Activated CD4-positive, alpha-beta memory T cell treated with anti-CD3 and anti-CD28 coated beads for 36 hours (primary cell): ENCODE measurements around the gene CCR4. TPM values are rescaled to one million over a fixed set of nuclear protein-coding genes. Genes with fewer than 3 reads are reported as not detected.
"Not testable (repeated sequence)": the region's sequence is repeated elsewhere in the genome, so short reads cannot be mapped to it uniquely, and the experiment has no call there.

Source experiments
- CTCF ChIA-PET: fragments of 350-600 bp; sonication (Branson Sonifier 250); formaldehyde crosslinking; loops from one replicate; lab custom pipeline; 2021; ENCODE audit warnings: antibody characterized with exemption, inconsistent platforms; lab: Charles Lee
- POLR2A ChIA-PET: fragments of 350-600 bp; sonication (Branson Sonifier 250); formaldehyde crosslinking; loops from one replicate; lab custom pipeline; 2021; ENCODE audit warnings: antibody characterized with exemption; lab: Charles Lee
- DNase-seq: peaks from one replicate; pipeline ENCODE4 v3.0.0-alpha.2; 2020
- H3K27ac Mint-ChIP-seq: one replicate; pipeline ENCODE4 v1.8.0; 2021; ENCODE audit warnings: mixed read lengths
- H3K27me3 Mint-ChIP-seq: one replicate; pipeline ENCODE4 v1.8.0; 2021; ENCODE audit warnings: mixed read lengths
- H3K36me3 Mint-ChIP-seq: one replicate; pipeline ENCODE4 v1.8.0; 2021; ENCODE audit warnings: mixed read lengths
- H3K4me1 Mint-ChIP-seq: one replicate; pipeline ENCODE4 v1.8.0; 2021; ENCODE audit warnings: low read depth, mixed read lengths
- H3K4me3 Mint-ChIP-seq: one replicate; pipeline ENCODE4 v1.8.0; 2021; ENCODE audit warnings: mild to moderate bottlenecking, mixed read lengths
- H3K9me3 Mint-ChIP-seq: one replicate; pipeline ENCODE4 v1.8.0; 2021; ENCODE audit warnings: mixed read lengths
- intact Hi-C: fragments of 100-400 bp; cut with micrococcal nuclease; formaldehyde crosslinking; loops from one replicate; pipeline ENCODE4 v1.15.1; 2023
- total RNA-seq, 2 experiments: library from RNA; stranded (reverse); gene quantifications; one replicate each; pipeline ENCODE4 v1.2.3, GENCODE V29; 2021

CCR4 gene
- 100 to 1,000 TPM; 137 TPM for total RNA-seq

DNA sequence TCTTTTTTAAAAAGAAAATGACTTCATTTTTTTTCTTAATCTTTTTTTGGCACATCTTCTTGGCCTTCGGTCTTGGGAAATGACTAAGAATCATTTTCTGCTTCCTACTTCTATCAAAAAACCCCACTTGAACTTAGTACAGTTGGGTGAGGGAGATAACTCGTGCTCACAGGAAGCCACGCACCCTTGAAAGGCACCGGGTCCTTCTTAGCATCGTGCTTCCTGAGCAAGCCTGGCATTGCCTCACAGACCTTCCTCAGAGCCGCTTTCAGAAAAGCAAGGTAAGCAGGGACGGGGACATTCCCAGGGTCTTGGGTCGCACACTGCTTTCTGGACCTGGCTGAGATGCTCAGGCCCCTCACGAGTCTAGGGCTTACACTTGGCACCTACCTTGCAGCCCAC, at the start of gene CCR4:
Gene CCR4 (plus strand): TSS at position 235 of the 402 bp plus-strand sequence. CDS start 1,779 bp downstream, outside the sequence.
- H3K36me3 Mint-ChIP-seq = peaks cover 44% of the 10 kb centered on the region
- H3K9me3 Mint-ChIP-seq = no peaks in the 10 kb centered on the region

DNA sequence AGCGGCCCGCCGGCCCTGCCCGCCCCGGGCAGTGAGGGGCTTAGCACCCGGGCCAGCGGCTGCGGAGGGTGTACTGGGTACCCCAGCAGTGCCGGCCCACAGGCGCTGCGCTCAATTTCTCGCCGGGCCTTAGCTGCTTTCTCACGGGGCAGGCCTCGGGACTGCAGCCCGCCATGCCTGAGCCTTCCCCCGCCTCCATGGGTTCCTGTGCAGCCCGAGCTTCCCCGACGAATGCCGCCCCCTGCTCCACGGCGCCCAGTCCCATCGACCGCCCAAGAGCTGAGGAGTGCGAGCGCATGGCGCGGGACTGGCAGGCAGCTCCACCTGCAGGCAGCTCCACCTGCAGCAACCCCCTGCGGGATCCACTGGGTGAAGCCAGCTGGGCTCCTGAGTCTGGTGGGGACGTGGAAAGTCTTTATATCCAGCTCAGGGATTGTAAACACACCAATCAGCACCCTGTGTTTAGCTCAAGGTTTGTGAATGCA, 48.5 kb upstream of the CCR4 start:
- peaks cover 18% of the 10 kb centered on the region for H3K27me3 Mint-ChIP-seq
- POLR2A ChIA-PET, H3K36me3 Mint-ChIP-seq, H3K4me1 Mint-ChIP-seq, H3K9me3 Mint-ChIP-seq, H3K27ac Mint-ChIP-seq: not testable (repeated sequence)
- peak; percentile 65 for DNase-seq
- intact Hi-C loops = loop anchor here (1.0 to 10.0 kb wide), 2 partner anchors 122 to 168 kb away; no protein-coding TSS in a partner anchor
- peak overlapping the region; percentile 67 for H3K4me3 Mint-ChIP-seq
- CTCF ChIA-PET = interaction anchor here (0.7 to 2.0 kb wide), 12 partner anchors 10 to 339 kb away, joined by 3 to 10 read pairs (median 3); no protein-coding TSS in a partner anchor

More for the DNA sequence above, at the start of gene CCR4:
- ChIA-PET POLR2A (interaction anchor here (0.9 to 5.3 kb wide), 7 partner anchors 8 to 112 kb away, joined by 3 to 41 read pairs (median 7); no protein-coding TSS in a partner anchor), CTCF (interaction anchor here (1.1 to 7.1 kb wide), 6 partner anchors 22 to 123 kb away, joined by 3 to 159 read pairs (median 6); no protein-coding TSS in a partner anchor)
- H3K27ac Mint-ChIP-seq = peak within 1 kb of the TSS; percentile 97
- H3K27me3 Mint-ChIP-seq = no peaks in the 10 kb centered on the region
- DNase-seq = peak; percentile 82
- peaks cover 67% of the 10 kb centered on the region for H3K4me1 Mint-ChIP-seq
- H3K4me3 Mint-ChIP-seq = peak within 1 kb of the TSS; percentile 88
- intact Hi-C loops = loop anchor here (1.0 to 10.0 kb wide), 9 partner anchors 42 to 843 kb away; partner anchors contain the start of genes CLASP2, CRTAP, PDCD6IP and UBP1

DNA sequence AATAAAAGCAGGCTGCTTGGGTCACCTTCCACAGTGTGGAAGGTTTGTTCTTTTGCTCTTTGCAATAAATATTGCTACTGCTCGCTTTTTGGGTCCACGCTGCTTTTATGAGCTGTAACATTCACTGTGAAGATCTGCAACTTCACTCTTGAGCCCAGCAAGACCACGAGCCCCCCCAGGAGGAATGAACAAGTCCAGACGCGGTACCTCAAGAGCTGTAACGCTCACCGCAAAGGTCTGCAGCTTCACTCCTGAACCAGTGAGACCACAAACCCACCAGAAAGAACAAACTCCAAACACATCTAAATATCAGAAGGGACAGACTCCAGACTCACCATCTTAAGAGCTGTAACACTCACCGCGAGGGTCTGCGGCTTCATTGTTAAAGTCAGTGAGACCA, 47.5 kb upstream of the CCR4 start:
- peaks cover 3% of the 10 kb centered on the region for H3K4me1 Mint-ChIP-seq
- no peak for DNase-seq
- no peak overlapping the region for H3K27ac Mint-ChIP-seq
- H3K9me3 Mint-ChIP-seq = no peaks in the 10 kb centered on the region
- H3K4me3 Mint-ChIP-seq = no peak overlapping the region
- POLR2A ChIA-PET = no interaction called here
- CTCF ChIA-PET = interaction anchor here (1.6 to 2.0 kb wide), 2 partner anchors 168 to 172 kb away, joined by 9 to 10 read pairs; no protein-coding TSS in a partner anchor
- no peaks in the 10 kb centered on the region for H3K36me3 Mint-ChIP-seq
- intact Hi-C loops = loop anchor here (1.0 to 10.0 kb wide), 2 partner anchors 123 to 169 kb away; no protein-coding TSS in a partner anchor
- H3K27me3 Mint-ChIP-seq = peaks cover 14% of the 10 kb centered on the region

DNA sequence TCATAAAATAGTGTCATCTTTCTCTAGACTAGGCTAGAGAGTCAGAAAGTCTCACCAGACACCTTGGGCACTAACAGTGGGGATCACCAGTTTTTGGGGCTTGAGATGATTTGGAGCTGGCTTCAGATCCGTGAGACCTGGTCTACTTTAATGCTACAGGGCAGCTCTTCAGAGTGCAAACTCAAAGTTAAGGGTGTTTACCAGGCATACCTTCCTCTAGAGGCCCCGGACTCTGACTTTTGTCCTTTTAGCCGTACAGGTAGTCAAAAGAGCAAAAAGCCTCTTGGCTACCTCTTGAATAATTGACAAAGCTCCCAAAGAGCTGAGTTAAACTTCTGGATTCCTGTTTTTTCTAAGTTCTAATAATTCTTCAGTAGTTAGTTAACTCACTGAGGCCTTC, 41.4 kb upstream of the CCR4 start:
- Mint-ChIP-seq H3K4me3 (no peak overlapping the region), H3K27me3 (no peaks in the 10 kb centered on the region), H3K4me1 (peaks cover 5% of the 10 kb centered on the region), H3K27ac (no peak overlapping the region), H3K9me3 (no peaks in the 10 kb centered on the region), H3K36me3 (no peaks in the 10 kb centered on the region)
- POLR2A ChIA-PET = no interaction called here
- intact Hi-C loops = loop anchor here (10.0 kb wide), 1 partner anchor 175 kb away; no protein-coding TSS in a partner anchor
- CTCF ChIA-PET = no interaction called here
- no peak for DNase-seq

DNA sequence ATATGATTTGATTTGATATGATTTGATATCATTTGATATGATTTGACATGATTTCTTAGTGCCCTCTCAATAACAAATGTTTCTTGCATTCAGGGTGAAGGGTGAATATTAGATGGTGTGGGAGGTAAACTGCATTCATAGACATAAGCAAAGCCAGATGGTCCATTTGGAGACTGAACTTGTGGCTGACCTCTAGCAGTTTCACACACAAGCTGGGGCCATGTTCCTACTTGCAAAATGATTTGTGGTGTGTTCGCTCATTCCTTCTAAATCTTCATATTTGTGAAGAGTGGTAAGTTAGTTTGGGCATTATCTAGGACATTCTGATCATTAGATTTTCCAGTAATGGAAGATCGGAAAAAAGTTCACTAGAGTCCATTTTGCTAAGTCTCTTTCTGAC, 40.5 kb upstream of the CCR4 start:
- CTCF ChIA-PET = no interaction called here
- intact Hi-C loops = no loop called here
- H3K27me3 Mint-ChIP-seq = no peaks in the 10 kb centered on the region
- no peaks in the 10 kb centered on the region for H3K9me3 Mint-ChIP-seq
- POLR2A ChIA-PET = no interaction called here
- peaks cover 5% of the 10 kb centered on the region for H3K4me1 Mint-ChIP-seq
- H3K4me3 Mint-ChIP-seq = no peak overlapping the region
- no peak for DNase-seq
- H3K36me3 Mint-ChIP-seq = no peaks in the 10 kb centered on the region
- no peak overlapping the region for H3K27ac Mint-ChIP-seq

DNA sequence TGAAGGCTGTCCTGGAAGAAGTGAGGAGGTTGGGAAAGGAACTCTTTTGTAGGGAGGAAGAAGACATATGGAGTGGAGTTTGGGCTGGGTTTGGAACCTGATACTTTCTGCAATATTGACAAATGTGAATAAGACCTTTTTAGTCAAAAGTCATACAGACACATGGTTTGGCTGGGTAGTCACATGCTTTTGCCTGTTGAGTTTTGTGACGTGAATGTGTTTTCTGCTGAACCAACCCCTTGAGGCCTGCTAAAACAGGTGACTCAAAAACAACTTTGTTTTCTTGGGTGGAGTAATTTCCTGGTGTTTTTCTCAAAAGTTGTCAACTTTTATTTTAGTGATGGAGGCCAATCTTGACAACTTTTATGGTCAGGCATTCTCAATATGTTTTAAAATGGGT, 39.4 kb upstream of the CCR4 start:
- Mint-ChIP-seq H3K27me3 (no peaks in the 10 kb centered on the region), H3K4me1 (peaks cover 5% of the 10 kb centered on the region), H3K9me3 (peaks cover 6% of the 10 kb centered on the region), H3K36me3 (peaks cover 5% of the 10 kb centered on the region), H3K4me3 (no peak overlapping the region), H3K27ac (no peak overlapping the region)
- ChIA-PET POLR2A (no interaction called here), CTCF (interaction anchor here (1.2 kb wide), 1 partner anchor 9 kb away, joined by 3 read pairs; no protein-coding TSS in a partner anchor)
- DNase-seq = no peak
- intact Hi-C loops = no loop called here

DNA sequence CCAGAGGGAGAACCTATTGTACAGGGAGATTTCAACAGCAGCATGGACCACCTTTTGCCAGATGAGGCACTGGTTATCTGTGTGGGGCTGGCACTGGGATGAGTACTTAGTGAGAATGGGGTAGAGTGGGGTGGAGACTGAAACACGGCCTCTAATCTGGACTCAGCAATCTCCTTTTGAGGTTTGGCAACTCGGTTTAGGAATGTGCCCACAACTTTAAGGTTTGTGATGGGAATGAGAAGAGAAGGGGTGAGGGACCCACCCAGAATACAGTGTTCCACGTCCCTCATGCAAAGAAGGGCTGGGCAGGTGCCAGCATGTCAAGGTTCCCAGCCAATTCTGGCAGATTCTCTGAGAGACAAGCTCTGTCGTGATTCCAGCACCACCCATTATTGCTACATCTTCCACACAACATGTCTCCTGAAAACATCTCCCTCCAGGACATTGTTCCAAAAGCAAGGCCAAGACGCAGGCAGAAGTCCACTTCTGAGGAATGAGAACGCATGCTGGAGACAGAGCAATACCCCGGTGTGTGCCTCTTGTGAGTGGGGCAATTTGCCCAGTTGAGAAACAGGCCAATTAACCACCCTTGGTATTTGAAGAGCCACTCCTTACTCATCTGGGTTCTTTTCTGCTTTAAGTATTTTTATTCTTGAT, 37.5 kb upstream of the CCR4 start:
- Mint-ChIP-seq H3K27ac (no peak overlapping the region), H3K4me3 (no peak overlapping the region), H3K4me1 (peaks cover 5% of the 10 kb centered on the region), H3K36me3 (peaks cover 10% of the 10 kb centered on the region), H3K9me3 (peaks cover 19% of the 10 kb centered on the region), H3K27me3 (no peaks in the 10 kb centered on the region)
- ChIA-PET POLR2A (no interaction called here), CTCF (no interaction called here)
- no peak for DNase-seq
- intact Hi-C loops = no loop called here

DNA sequence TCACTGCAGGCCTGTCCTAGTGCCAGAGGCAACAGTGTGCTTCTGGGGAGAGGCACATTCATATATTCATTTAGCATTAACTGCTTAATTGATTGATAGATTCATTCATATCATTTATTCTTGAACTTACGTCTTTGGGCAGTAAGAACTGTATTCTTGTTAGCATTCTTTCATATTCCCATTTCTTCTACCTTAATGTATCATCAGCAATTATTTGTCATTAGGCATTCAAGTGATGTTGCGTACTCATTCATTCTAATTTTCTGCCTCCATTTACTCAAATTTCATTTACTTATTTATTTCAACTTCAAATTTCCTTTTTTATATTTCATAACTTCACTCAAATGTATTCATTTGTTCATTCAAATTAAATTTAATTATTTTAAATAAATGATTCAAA, 31.5 kb upstream of the CCR4 start:
- Mint-ChIP-seq H3K36me3 (peaks cover 10% of the 10 kb centered on the region), H3K27me3 (peaks cover 1% of the 10 kb centered on the region), H3K4me1 (no peaks in the 10 kb centered on the region), H3K4me3 (no peak overlapping the region), H3K9me3 (peaks cover 19% of the 10 kb centered on the region), H3K27ac (no peak overlapping the region)
- DNase-seq = no peak
- intact Hi-C loops = no loop called here
- POLR2A ChIA-PET = no interaction called here
- CTCF ChIA-PET = no interaction called here

DNA sequence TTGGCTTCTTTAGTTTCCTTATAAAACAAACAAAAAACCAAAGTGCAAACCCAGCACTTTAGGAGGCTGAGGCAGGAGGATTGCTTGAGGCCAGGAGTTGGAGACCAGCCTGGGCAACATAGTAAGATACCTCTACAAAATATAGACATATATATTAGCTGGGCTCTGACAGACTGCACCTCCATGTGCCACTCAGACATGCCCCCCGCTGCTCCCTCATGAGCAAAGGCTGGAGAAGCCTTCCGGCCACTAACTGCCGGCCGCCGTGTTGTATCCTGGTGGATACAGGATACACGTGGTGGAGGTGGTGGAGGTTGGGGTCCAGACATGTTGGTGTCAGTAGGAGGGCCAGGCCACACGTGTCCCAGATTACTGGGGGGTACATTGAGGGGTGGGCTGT, 29.4 kb upstream of the CCR4 start:
- intact Hi-C loops = no loop called here
- ChIA-PET CTCF (no interaction called here), POLR2A (no interaction called here)
- no peak overlapping the region for H3K27ac Mint-ChIP-seq
- DNase-seq = no peak
- H3K36me3 Mint-ChIP-seq = peaks cover 5% of the 10 kb centered on the region
- peaks cover 1% of the 10 kb centered on the region for H3K27me3 Mint-ChIP-seq
- H3K4me3 Mint-ChIP-seq = no peak overlapping the region
- peaks cover 13% of the 10 kb centered on the region for H3K9me3 Mint-ChIP-seq
- no peaks in the 10 kb centered on the region for H3K4me1 Mint-ChIP-seq

DNA sequence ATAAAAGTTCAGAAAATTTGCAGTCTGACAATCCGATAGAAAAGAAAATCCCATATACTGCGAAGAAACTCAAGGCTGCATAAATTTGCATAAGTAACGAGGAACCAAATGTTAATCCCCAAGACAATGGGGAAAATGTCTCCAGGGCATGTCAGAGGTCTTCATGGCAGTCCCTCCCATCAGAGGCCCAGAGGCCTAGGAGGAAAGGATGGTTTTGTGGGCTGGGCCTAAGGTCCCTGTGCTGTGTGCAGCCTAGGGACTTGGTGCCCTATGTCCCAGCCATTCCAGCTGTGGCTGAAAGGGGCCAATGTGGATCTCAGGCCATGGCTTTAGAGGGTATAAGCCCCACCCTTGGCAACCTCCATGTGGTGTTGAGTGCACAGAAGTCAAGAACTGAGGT, 21.3 kb upstream of the CCR4 start:
- POLR2A ChIA-PET = no interaction called here
- Mint-ChIP-seq H3K27ac (no peak overlapping the region), H3K4me3 (no peak overlapping the region), H3K27me3 (peaks cover 8% of the 10 kb centered on the region), H3K4me1 (no peaks in the 10 kb centered on the region), H3K36me3 (no peaks in the 10 kb centered on the region), H3K9me3 (no peaks in the 10 kb centered on the region)
- CTCF ChIA-PET = no interaction called here
- DNase-seq = no peak
- intact Hi-C loops = loop anchor here (5.0 kb wide), 1 partner anchor 418 kb away; no protein-coding TSS in a partner anchor

DNA sequence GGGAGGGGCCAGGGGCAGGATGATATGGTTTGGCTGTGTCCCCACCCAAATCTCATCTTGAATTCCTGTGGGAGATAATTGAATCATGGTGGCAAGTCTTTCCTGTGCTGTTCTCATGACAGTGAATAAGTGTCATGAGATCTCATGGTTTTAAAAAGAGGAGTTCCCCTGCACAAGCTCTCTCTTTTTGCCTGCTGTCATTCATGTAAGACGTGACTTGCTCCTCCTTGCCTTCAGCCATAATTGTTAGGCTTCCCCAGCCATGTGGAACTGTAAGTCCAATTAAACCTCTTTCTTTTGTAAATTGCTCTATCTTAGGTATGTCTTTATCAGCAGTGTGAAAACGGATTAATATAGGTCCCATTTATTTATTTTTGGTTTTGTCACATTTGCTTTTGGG, 20.2 kb upstream of the CCR4 start:
- CTCF ChIA-PET, H3K9me3 Mint-ChIP-seq, DNase-seq, H3K27ac Mint-ChIP-seq, POLR2A ChIA-PET, H3K36me3 Mint-ChIP-seq, H3K27me3 Mint-ChIP-seq, H3K4me3 Mint-ChIP-seq, H3K4me1 Mint-ChIP-seq: not testable (repeated sequence)
- intact Hi-C loops = loop anchor here (5.0 kb wide), 1 partner anchor 419 kb away; no protein-coding TSS in a partner anchor

DNA sequence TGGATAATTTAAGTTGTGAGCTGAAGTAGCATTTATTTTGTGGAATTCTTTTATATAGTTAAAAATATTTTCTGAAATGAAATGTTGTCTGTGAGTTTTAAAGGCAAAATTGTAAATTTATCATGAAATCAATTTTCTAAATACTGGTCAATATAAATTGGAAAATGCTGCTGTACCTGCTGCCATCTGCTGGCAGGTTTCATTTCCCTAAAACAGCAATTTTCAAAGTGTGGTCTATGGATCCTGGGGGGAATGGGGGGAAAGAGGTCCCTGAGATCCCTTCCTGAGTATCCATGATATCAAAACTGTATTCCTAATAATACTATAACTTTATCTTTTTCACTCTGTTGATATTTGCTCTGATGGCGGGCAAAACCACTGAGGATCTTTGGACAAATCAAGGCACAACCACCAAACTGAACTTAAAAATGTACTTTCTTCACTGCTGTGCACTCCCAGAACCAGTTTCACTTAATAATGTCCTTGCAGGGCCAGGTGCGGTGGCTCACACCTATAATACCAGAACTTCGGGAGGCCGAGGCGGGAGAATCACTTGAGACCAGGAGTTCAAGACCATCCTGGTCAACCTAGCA, 17.2 kb upstream of the CCR4 start:
- CTCF ChIA-PET = interaction anchor here (0.7 to 1.6 kb wide), 6 partner anchors 122 to 386 kb away, joined by 3 to 10 read pairs (median 3); no protein-coding TSS in a partner anchor
- Mint-ChIP-seq H3K27ac (no peak overlapping the region), H3K4me3 (no peak overlapping the region), H3K27me3 (peaks cover 2% of the 10 kb centered on the region), H3K9me3 (no peaks in the 10 kb centered on the region), H3K4me1 (no peaks in the 10 kb centered on the region), H3K36me3 (no peaks in the 10 kb centered on the region)
- POLR2A ChIA-PET = no interaction called here
- intact Hi-C loops = loop anchor here (1.0 to 5.0 kb wide), 3 partner anchors 153 to 422 kb away; no protein-coding TSS in a partner anchor
- peak; percentile 39 for DNase-seq
